Liver (tissue), 9 donors: ENCODE results near the gene FANCF. TPM values are rescaled to one million over a fixed set of nuclear protein-coding genes. Genes with fewer than 3 reads are reported as not detected.

ENCODE experiments used
- DNase-seq: peaks from one replicate; pipeline ENCODE4 v3.0.0-alpha.2; 2017; ENCODE audit warnings: low spot score
- H3K27ac ChIP-seq, 2 donors: one replicate each; pipeline ENCODE4 v1.7.0; 2013; ENCODE audit warnings: inconsistent platforms in 2 of 2, low read length in 2 of 2, control low read depth in 1 of 2, low read depth in 1 of 2, mild to moderate bottlenecking in 1 of 2
- H3K27me3 ChIP-seq, 4 donors: one replicate each; pipeline versions ENCODE4 v1.6.1 to v1.7.0; 2013; ENCODE audit warnings: low read length in 3 of 4, inconsistent platforms in 1 of 4, mild to moderate bottlenecking in 1 of 4, moderate library complexity in 1 of 4; ENCODE audit not compliant: control insufficient read depth in 4 of 4, insufficient read depth in 4 of 4
- H3K36me3 ChIP-seq, 4 donors: one replicate each; pipeline versions ENCODE4 v1.6.1 to v1.7.0; 2013; ENCODE audit warnings: low read length in 3 of 4, mild to moderate bottlenecking in 3 of 4, low read depth in 1 of 4, moderate library complexity in 1 of 4; ENCODE audit not compliant: control insufficient read depth in 4 of 4, insufficient read depth in 3 of 4
- H3K4me1 ChIP-seq, 4 donors: one replicate each; pipeline versions ENCODE4 v1.6.1 to v1.7.0; 2013; ENCODE audit warnings: low read length in 3 of 4, mild to moderate bottlenecking in 3 of 4, moderate library complexity in 1 of 4; ENCODE audit not compliant: control insufficient read depth in 4 of 4, insufficient read depth in 4 of 4
- H3K4me3 ChIP-seq, 3 donors: one replicate each; pipeline versions ENCODE4 v1.6.1 to v1.7.0; 2013; ENCODE audit warnings: low read length in 3 of 3, control low read depth in 1 of 3, low read depth in 1 of 3, mild to moderate bottlenecking in 1 of 3
- H3K9ac ChIP-seq, 2 donors: one replicate each; pipeline ENCODE4 v1.7.0; 2013; ENCODE audit warnings: low read length in 2 of 2, mild to moderate bottlenecking in 2 of 2, moderate library complexity in 2 of 2, control low read depth in 1 of 2, low read depth in 1 of 2
- H3K9me3 ChIP-seq, 4 donors: one replicate each; pipeline versions ENCODE4 v1.6.1 to v1.7.0; 2013; ENCODE audit warnings: low read length in 3 of 4; ENCODE audit not compliant: control insufficient read depth in 4 of 4
- EGR1 ChIP-seq, 2 donors: IDR thresholded peaks; 2 replicates each; pipeline ENCODE4 v1.6.1; 2016 to 2018; ENCODE audit warnings: antibody characterized with exemption in 2 of 2, low read depth in 2 of 2
- FOXA1 ChIP-seq: IDR thresholded peaks from 2 replicates; pipeline ENCODE4 v1.6.1; 2016; ENCODE audit warnings: antibody characterized with exemption
- FOXA2 ChIP-seq: IDR thresholded peaks from 2 replicates; pipeline ENCODE4 v1.6.1; 2016; ENCODE audit warnings: antibody characterized with exemption
- GABPA ChIP-seq, 2 donors: IDR thresholded peaks in 1 of 2; conservative IDR thresholded peaks in 1 of 2; 2 replicates each; pipeline ENCODE4 v1.6.1; 2016; ENCODE audit warnings: antibody characterized with exemption in 2 of 2, mild to moderate bottlenecking in 1 of 2, moderate library complexity in 1 of 2
- HNF4A ChIP-seq, 2 donors: conservative IDR thresholded peaks; 2 replicates each; pipeline ENCODE4 v1.6.1; 2016; ENCODE audit warnings: antibody characterized with exemption in 2 of 2, mild to moderate bottlenecking in 2 of 2
- HNF4G ChIP-seq: IDR thresholded peaks from 2 replicates; pipeline ENCODE4 v1.6.1; 2016; ENCODE audit warnings: antibody characterized with exemption
- JUND ChIP-seq, 2 donors: IDR thresholded peaks; 2 replicates each; pipeline ENCODE4 v1.6.1; 2016; ENCODE audit warnings: antibody characterized with exemption in 2 of 2
- NR2F2 ChIP-seq: IDR thresholded peaks from 2 replicates; pipeline ENCODE4 v1.6.1; 2016; ENCODE audit warnings: antibody characterized with exemption
- RAD21 ChIP-seq, 2 donors: IDR thresholded peaks; 2 replicates each; pipeline ENCODE4 v1.6.1; 2016; ENCODE audit warnings: antibody characterized with exemption in 2 of 2, mild to moderate bottlenecking in 2 of 2
- RXRA ChIP-seq, 2 donors: IDR thresholded peaks; 2 replicates each; pipeline ENCODE4 v1.6.1; 2017 to 2018; ENCODE audit warnings: antibody characterized with exemption in 2 of 2, mild to moderate bottlenecking in 1 of 2
- SP1 ChIP-seq: IDR thresholded peaks from 2 replicates; pipeline ENCODE4 v1.6.1; 2018; ENCODE audit warnings: antibody characterized with exemption, mild to moderate bottlenecking
- TAF1 ChIP-seq: conservative IDR thresholded peaks from 2 replicates; pipeline ENCODE4 v1.6.1; 2016; ENCODE audit warnings: antibody characterized with exemption, mild to moderate bottlenecking
- YY1 ChIP-seq: IDR thresholded peaks from 2 replicates; pipeline ENCODE4 v1.6.1; 2016; ENCODE audit warnings: antibody characterized with exemption, mild to moderate bottlenecking
- WGBS: extraction: QIAGEN DNeasy Blood & Tissue Kit; methylation state at CpG from one replicate; pipeline ENCODE4 v1.1.7; 2013; 5-methylcytosine and 5-hydroxymethylcytosine counted together
- polyA plus RNA-seq, 2 donors: library from polyadenylated mRNA; stranded (reverse) in 1 of 2; unstranded in 1 of 2; fragments of 200-250 nt in 1 of 2; fragments of >200 nt in 1 of 2; fragmentation: Nextera tagmentation in 1 of 2; extraction: Ambion mirVana in 1 of 2; gene quantifications; one replicate each; pipeline versions ENCODE4 v1.2.1 to v1.2.3, GENCODE V29; 2013 to 2015
- total RNA-seq, 2 donors: library from RNA; depleted of rRNA; stranded (reverse); fragments of >200 nt; gene quantifications; one replicate each; pipeline ENCODE4 v1.2.3, GENCODE V29; 2014
- TF ChIP-seq, protein P1 (sequence below): IDR thresholded peaks from 2 replicates; pipeline ENCODE4 v1.6.1; 2016; ENCODE audit warnings: antibody characterized with exemption
- TF ChIP-seq, protein P2 (sequence below): IDR thresholded peaks from 2 replicates; pipeline ENCODE4 v1.6.1; 2016; ENCODE audit warnings: antibody characterized with exemption, mild to moderate bottlenecking
- TF ChIP-seq, protein P3 (sequence below): IDR thresholded peaks from 2 replicates; pipeline ENCODE4 v1.6.1; 2016; ENCODE audit warnings: antibody characterized with exemption
- TF ChIP-seq, protein P4 (sequence below): IDR thresholded peaks from 2 replicates; pipeline ENCODE4 v1.6.1; 2016; ENCODE audit warnings: antibody characterized with exemption
- TF ChIP-seq, protein P5 (sequence below): fragments of 150-350 bp; IDR thresholded peaks from 2 replicates; pipeline ENCODE4 v1.5.1; 2017; ENCODE audit warnings: improper control_type of control experiment, low read depth, low read length; ENCODE audit not compliant: missing input control
- donor health status: healthy.
- donor health status: healthy.
- donor health status: healthy.
- donor health status: healthy.
- donor health status: healthy.

FANCF gene
- total and polyA plus RNA-seq, 4 donors, result 4.6 to 5.9 (median 5.1) TPM

DNA sequence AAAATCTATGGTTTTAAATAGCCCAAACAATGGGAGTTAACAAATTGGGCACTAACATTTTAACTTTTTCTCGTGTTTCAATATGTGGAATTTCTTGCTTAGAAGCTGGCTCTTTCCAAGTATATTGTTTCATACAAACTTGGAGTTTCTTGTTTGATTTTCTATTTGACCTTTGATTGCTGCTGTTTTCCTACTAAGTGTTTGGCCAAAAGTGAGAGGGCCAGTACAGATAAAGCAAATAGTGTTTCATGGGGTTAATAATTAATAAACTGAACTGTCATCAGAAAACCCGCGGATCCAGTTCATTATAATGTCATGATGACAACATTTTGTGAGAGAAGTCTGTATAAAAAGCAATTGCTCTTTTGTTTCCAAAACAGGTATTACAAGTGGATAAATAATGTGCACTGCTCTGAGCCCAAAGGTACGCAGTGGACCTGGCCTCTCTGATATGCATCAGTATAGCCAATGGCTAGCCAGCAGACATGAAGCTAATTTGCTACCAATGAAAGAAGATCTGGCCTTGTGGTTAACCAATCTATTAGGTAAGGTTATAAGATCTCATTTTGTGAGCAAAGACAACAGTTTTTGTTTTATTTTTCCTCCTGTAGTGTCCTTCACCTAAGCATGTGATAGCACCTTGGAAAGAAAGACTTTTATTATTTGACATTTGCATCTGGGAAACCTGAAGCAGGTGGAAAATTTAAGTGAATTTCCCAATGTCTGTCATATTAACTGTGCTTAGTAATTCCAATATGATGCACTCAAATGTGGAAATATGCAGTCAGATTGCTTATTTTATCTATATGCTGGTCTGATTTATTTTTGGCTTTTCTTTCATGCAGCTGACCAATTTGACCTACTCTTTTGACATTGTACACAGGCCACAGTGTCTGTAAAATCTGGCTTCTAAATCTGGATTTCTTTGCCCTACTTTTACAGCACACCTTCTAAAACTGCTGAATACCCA, 49.1 kb upstream of the FANCF start:
- Histone ChIP-seq H3K4me3 (peak overlapping the region; percentile 35 to 52 (median 38)), H3K9me3 (no peaks in the 10 kb centered on the region), H3K36me3 (no peaks in the 10 kb centered on the region), H3K27me3 (no peaks in the 10 kb centered on the region), H3K27ac (peak overlapping the region; percentile 92 to 95), H3K4me1 (peaks cover 0 to 27% (median 16%) of the 10 kb centered on the region in 4 donors), H3K9ac (peak overlapping the region; percentile 64 to 86)
- DNase-seq, result no peak
- WGBS, result 35% methylated on average over 4 of the region's 4 CpGs
- TF ChIP-seq, protein P1, sequence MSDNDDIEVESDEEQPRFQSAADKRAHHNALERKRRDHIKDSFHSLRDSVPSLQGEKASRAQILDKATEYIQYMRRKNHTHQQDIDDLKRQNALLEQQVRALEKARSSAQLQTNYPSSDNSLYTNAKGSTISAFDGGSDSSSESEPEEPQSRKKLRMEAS, result peak; percentile 16
- TF ChIP-seq, protein P2, sequence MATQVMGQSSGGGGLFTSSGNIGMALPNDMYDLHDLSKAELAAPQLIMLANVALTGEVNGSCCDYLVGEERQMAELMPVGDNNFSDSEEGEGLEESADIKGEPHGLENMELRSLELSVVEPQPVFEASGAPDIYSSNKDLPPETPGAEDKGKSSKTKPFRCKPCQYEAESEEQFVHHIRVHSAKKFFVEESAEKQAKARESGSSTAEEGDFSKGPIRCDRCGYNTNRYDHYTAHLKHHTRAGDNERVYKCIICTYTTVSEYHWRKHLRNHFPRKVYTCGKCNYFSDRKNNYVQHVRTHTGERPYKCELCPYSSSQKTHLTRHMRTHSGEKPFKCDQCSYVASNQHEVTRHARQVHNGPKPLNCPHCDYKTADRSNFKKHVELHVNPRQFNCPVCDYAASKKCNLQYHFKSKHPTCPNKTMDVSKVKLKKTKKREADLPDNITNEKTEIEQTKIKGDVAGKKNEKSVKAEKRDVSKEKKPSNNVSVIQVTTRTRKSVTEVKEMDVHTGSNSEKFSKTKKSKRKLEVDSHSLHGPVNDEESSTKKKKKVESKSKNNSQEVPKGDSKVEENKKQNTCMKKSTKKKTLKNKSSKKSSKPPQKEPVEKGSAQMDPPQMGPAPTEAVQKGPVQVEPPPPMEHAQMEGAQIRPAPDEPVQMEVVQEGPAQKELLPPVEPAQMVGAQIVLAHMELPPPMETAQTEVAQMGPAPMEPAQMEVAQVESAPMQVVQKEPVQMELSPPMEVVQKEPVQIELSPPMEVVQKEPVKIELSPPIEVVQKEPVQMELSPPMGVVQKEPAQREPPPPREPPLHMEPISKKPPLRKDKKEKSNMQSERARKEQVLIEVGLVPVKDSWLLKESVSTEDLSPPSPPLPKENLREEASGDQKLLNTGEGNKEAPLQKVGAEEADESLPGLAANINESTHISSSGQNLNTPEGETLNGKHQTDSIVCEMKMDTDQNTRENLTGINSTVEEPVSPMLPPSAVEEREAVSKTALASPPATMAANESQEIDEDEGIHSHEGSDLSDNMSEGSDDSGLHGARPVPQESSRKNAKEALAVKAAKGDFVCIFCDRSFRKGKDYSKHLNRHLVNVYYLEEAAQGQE, result peak; percentile 94
- TF ChIP-seq HNF4G (peak; percentile 65), SP1 (peak; percentile 95), HNF4A (conservative IDR thresholded peaks at IDR 0.05) (peak; percentile 87), EGR1 (IDR thresholded peaks at IDR 0.05; ENCODE audit: low read depth in 2 of 2) (peak; percentile 39 to 45), FOXA1 (no peak), NR2F2 (peak; percentile 52), GABPA (IDR thresholded peaks at IDR 0.05 in 1 of 2, conservative IDR thresholded peaks at IDR 0.05 in 1 of 2) (no peak), FOXA2 (peak; percentile 64), YY1 (peak; percentile 89), RAD21 (IDR thresholded peaks at IDR 0.05) (no peak), JUND (IDR thresholded peaks at IDR 0.05) (peak; percentile 84 to 86), TAF1 (peak; percentile 98), RXRA (IDR thresholded peaks at IDR 0.05) (peak; percentile 76 to 80)
- TF ChIP-seq, protein P3, sequence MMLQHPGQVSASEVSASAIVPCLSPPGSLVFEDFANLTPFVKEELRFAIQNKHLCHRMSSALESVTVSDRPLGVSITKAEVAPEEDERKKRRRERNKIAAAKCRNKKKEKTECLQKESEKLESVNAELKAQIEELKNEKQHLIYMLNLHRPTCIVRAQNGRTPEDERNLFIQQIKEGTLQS, result peak; percentile 77
- TF ChIP-seq, protein P4, sequence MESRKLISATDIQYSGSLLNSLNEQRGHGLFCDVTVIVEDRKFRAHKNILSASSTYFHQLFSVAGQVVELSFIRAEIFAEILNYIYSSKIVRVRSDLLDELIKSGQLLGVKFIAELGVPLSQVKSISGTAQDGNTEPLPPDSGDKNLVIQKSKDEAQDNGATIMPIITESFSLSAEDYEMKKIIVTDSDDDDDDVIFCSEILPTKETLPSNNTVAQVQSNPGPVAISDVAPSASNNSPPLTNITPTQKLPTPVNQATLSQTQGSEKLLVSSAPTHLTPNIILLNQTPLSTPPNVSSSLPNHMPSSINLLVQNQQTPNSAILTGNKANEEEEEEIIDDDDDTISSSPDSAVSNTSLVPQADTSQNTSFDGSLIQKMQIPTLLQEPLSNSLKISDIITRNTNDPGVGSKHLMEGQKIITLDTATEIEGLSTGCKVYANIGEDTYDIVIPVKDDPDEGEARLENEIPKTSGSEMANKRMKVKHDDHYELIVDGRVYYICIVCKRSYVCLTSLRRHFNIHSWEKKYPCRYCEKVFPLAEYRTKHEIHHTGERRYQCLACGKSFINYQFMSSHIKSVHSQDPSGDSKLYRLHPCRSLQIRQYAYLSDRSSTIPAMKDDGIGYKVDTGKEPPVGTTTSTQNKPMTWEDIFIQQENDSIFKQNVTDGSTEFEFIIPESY, result peak; percentile 25
- TF ChIP-seq, protein P5, sequence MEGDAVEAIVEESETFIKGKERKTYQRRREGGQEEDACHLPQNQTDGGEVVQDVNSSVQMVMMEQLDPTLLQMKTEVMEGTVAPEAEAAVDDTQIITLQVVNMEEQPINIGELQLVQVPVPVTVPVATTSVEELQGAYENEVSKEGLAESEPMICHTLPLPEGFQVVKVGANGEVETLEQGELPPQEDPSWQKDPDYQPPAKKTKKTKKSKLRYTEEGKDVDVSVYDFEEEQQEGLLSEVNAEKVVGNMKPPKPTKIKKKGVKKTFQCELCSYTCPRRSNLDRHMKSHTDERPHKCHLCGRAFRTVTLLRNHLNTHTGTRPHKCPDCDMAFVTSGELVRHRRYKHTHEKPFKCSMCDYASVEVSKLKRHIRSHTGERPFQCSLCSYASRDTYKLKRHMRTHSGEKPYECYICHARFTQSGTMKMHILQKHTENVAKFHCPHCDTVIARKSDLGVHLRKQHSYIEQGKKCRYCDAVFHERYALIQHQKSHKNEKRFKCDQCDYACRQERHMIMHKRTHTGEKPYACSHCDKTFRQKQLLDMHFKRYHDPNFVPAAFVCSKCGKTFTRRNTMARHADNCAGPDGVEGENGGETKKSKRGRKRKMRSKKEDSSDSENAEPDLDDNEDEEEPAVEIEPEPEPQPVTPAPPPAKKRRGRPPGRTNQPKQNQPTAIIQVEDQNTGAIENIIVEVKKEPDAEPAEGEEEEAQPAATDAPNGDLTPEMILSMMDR, result no peak
